GM12874 (cell line): ENCODE data around the gene PDE4D.

Experiments used
- CTCF ChIP-seq: IDR thresholded peaks from 2 replicates; pipeline ENCODE4 v1.5.1; 2011; ENCODE audit warnings: low read depth, mild to moderate bottlenecking, control low read depth, low read length, moderate library complexity; ENCODE audit not compliant: insufficient read depth

The PDE4D gene

GRCh38 chr5:59164041-59164830 lies 729.3 kb downstream of the PDE4D start:
- TF ChIP-seq CTCF, result no peak

GRCh38 chr5:59161221-59162105 lies 732.1 kb downstream of the PDE4D start:
- TF ChIP-seq CTCF, result no peak

GRCh38 chr5:59158637-59159391 lies 734.7 kb downstream of the PDE4D start:
- TF ChIP-seq CTCF, result no peak

- TF ChIP-seq CTCF, result no peak
Observed at GRCh38 chr5:59158165-59158564, 735.4 kb downstream of the PDE4D start.

GRCh38 chr5:59157068-59157467 lies 736.5 kb downstream of the PDE4D start:
- TF ChIP-seq CTCF, result no peak

GRCh38 chr5:59152701-59153245 lies 740.8 kb downstream of the PDE4D start:
- no peak for TF ChIP-seq CTCF
